ENCODE measurements around the gene SERPINB3.
"Not testable (repeated sequence)": the region's sequence is repeated elsewhere in the genome, so short reads cannot be mapped to it uniquely, and the experiment has no call there.

DNA sequence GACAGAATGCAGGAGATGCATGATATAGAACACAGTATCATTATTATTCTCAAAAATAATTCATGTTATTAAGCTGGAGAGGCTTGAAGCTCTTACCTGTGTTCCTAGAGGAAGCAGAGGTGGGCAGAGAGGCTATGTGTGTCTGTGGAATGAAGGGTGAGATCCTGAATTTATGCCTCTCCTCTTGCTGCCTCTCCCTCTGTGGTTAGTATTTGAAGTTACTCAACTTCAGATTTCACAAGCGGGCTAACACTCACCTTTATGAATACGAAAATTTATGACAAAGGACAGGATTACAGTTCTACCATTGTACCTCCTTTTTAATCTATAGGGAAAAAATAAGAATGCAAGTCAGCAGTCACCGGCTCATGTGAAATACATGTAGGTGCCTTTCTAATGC is at the start of gene SERPINB3:
- TF ChIP-seq, protein P1, sequence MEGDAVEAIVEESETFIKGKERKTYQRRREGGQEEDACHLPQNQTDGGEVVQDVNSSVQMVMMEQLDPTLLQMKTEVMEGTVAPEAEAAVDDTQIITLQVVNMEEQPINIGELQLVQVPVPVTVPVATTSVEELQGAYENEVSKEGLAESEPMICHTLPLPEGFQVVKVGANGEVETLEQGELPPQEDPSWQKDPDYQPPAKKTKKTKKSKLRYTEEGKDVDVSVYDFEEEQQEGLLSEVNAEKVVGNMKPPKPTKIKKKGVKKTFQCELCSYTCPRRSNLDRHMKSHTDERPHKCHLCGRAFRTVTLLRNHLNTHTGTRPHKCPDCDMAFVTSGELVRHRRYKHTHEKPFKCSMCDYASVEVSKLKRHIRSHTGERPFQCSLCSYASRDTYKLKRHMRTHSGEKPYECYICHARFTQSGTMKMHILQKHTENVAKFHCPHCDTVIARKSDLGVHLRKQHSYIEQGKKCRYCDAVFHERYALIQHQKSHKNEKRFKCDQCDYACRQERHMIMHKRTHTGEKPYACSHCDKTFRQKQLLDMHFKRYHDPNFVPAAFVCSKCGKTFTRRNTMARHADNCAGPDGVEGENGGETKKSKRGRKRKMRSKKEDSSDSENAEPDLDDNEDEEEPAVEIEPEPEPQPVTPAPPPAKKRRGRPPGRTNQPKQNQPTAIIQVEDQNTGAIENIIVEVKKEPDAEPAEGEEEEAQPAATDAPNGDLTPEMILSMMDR (IDR thresholded peaks at IDR 0.05) = not testable (repeated sequence)
- TF ChIP-seq POLR2AphosphoS5 (IDR thresholded peaks at IDR 0.05; ENCODE audit: low read depth, low read length); SIN3A (IDR thresholded peaks at IDR 0.05; ENCODE audit: borderline replicate concordance, insufficient read depth, low read depth, low read length); TCF7L2 (IDR thresholded peaks at IDR 0.05; ENCODE audit: low read depth, low read length): not testable (repeated sequence)
- TF ChIP-seq, protein P2, sequence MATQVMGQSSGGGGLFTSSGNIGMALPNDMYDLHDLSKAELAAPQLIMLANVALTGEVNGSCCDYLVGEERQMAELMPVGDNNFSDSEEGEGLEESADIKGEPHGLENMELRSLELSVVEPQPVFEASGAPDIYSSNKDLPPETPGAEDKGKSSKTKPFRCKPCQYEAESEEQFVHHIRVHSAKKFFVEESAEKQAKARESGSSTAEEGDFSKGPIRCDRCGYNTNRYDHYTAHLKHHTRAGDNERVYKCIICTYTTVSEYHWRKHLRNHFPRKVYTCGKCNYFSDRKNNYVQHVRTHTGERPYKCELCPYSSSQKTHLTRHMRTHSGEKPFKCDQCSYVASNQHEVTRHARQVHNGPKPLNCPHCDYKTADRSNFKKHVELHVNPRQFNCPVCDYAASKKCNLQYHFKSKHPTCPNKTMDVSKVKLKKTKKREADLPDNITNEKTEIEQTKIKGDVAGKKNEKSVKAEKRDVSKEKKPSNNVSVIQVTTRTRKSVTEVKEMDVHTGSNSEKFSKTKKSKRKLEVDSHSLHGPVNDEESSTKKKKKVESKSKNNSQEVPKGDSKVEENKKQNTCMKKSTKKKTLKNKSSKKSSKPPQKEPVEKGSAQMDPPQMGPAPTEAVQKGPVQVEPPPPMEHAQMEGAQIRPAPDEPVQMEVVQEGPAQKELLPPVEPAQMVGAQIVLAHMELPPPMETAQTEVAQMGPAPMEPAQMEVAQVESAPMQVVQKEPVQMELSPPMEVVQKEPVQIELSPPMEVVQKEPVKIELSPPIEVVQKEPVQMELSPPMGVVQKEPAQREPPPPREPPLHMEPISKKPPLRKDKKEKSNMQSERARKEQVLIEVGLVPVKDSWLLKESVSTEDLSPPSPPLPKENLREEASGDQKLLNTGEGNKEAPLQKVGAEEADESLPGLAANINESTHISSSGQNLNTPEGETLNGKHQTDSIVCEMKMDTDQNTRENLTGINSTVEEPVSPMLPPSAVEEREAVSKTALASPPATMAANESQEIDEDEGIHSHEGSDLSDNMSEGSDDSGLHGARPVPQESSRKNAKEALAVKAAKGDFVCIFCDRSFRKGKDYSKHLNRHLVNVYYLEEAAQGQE (IDR thresholded peaks at IDR 0.05; ENCODE audit: insufficient read depth in 1 of 2, low read depth in 2 of 2, low read length in 1 of 2) = not testable (repeated sequence)
